Choroid plexus epithelial cell (primary cell): ENCODE results near the gene DCAF16.

Experiments used
- DNase-seq: peaks from one replicate; pipeline ENCODE4 v3.0.0-alpha.2; 2010; ENCODE audit warnings: low read depth
- H3K4me3 ChIP-seq: 2 replicates; pipeline ENCODE4 v1.5.1; 2011; ENCODE audit warnings: low read depth, mild to moderate bottlenecking, control low read depth, low read length, moderate library complexity
- TF ChIP-seq, protein P1 (sequence below): conservative IDR thresholded peaks from 2 replicates; pipeline ENCODE4 v1.5.1; 2011; ENCODE audit warnings: low read depth, mild to moderate bottlenecking, control low read depth, inconsistent platforms, low read length, moderate library complexity

Gene DCAF16

DNA sequence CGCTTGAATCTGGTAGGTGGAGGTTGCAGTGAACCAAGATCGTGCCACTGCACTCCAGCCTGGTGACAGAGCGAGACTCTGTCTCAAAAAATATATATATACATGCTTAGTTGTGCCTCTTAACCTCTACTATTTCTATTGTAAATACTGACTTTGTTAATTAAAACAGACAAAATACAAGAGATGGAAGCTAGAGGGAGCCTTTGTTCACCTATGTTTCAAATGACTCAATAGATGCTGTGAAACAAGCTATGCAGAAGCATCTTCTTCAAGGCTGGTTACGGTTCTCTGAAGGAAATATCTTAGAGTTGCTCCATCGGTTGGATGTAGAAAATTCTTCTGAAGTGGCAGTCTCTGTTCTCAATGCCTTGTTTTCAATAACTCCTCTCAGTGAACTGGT, 6.5 kb upstream of the DCAF16 start:
- no peak overlapping the region for H3K4me3 ChIP-seq
- DNase-seq, result peak; percentile 91
- TF ChIP-seq, protein P1, sequence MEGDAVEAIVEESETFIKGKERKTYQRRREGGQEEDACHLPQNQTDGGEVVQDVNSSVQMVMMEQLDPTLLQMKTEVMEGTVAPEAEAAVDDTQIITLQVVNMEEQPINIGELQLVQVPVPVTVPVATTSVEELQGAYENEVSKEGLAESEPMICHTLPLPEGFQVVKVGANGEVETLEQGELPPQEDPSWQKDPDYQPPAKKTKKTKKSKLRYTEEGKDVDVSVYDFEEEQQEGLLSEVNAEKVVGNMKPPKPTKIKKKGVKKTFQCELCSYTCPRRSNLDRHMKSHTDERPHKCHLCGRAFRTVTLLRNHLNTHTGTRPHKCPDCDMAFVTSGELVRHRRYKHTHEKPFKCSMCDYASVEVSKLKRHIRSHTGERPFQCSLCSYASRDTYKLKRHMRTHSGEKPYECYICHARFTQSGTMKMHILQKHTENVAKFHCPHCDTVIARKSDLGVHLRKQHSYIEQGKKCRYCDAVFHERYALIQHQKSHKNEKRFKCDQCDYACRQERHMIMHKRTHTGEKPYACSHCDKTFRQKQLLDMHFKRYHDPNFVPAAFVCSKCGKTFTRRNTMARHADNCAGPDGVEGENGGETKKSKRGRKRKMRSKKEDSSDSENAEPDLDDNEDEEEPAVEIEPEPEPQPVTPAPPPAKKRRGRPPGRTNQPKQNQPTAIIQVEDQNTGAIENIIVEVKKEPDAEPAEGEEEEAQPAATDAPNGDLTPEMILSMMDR, result peak; percentile 61

DNA sequence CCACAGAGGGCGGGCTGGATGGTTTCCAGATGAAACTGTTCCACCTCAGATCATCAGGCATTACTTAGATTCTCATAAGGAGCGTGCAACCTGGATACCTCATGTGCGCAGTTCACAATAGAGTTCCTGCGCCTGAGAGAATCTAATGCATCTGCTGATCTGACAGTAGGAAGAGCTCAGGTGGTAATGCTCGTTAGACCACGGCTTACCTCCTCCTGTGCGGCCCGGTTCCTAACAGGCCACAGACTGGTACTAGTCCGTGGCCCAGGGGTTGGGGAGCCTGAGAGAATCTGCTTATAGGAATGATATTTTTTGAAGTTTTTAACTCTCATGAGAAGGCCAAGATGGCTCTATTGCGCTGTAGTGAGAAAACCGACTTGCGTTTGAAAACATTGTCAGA, 5.6 kb upstream of the DCAF16 start:
- no peak overlapping the region for H3K4me3 ChIP-seq
- no peak for DNase-seq
- TF ChIP-seq, protein P1, result no peak

DNA sequence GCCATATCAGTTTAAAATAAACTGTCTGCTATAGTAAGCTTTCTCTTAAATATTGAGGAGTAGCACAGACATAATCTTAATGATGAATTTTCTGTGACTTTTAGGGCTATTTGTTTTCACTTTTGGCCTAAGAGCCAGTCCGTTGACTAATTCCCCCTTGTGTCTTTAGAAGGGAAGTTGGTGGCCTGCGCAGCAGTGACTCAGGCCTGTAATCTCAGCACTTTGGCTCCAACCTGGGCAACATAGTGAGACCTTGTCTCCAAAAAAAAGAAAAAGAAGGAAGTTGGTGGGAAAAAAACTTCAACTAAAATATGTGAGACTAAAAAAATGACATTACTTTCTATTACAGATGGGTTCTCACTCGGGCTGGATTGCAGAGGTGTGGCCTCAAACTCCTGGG, 3.6 kb upstream of the DCAF16 start:
- DNase-seq, result peak; percentile 66
- no peak overlapping the region for H3K4me3 ChIP-seq
- TF ChIP-seq, protein P1, result no peak

DNA sequence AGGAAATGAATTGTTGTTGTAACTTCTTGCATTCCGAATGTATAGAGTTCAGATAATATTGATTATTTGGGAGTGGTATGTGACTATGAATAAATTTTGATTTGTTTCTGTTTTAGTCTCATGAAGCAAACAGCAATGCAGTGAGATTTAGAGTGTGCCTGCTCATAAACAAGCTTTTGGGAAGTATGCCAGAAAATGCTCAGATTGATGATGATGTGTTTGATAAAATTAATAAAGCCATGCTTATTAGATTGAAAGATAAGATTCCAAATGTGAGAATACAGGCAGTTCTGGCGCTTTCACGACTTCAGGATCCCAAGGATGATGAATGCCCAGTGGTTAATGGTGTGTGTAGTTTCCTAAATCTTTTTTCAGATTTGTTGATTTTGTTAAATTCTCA, 2.2 kb upstream of the DCAF16 start:
- DNase-seq, result peak; percentile 32
- H3K4me3 ChIP-seq, result no peak overlapping the region
- TF ChIP-seq, protein P1, result no peak

GRCh38 chr4:17812125-17812524, 1.6 kb upstream of the DCAF16 start:
- DNase-seq, result no peak
- TF ChIP-seq, protein P1, result no peak
- H3K4me3 ChIP-seq, result peak overlapping the region; percentile 84

DNA sequence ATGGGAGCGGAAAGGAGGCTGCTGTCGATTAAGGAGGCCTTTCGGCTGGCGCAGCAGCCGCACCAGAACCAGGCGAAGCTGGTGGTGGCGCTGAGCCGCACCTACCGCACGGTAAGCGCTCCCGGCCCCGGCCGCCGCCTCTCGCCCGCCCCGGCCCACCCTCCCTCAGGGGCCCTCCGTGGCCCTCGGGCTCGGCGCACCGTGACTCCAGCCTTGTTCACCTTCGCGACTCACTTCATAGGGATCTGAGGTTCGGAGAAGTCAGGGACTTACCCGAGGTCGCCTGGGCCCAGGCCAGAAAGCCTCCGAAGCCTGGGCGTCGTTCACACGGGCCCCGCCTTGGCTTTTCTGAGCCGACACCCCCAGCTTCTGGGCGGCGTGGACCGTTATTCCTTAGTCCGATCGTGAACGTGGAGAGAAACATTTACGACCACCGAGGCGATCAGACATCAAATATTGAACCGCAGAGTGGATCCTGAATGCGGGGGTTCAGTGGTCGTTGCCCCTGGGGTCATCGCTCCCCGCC, 584 bp upstream of the DCAF16 start:
- peak overlapping the region; percentile 84 for H3K4me3 ChIP-seq
- TF ChIP-seq, protein P1, result no peak
- no peak for DNase-seq

- TF ChIP-seq, protein P1, result no peak
- no peak for DNase-seq
- peak overlapping the region; percentile 76 for H3K4me3 ChIP-seq
Measured at GRCh38 chr4:17809667-17810066, 890 bp downstream of the DCAF16 start.
